DOHH2 (cell line): ENCODE results near the gene ODAD4.

ENCODE experiments used
- H3F3A ChIP-seq: fragments of 200-600 bp; sonication (generic), shearing (Covaris generic); 2 replicates; pipeline ENCODE4 v1.6.0; 2016; ENCODE audit warnings: antibody characterized with exemption, mild to moderate bottlenecking; ENCODE audit not compliant: control insufficient read depth, insufficient read depth
- H3K27ac ChIP-seq: fragments of 200-600 bp; sonication (generic); 2 replicates; pipeline ENCODE4 v1.5.1; 2014; ENCODE audit warnings: low read depth, mild to moderate bottlenecking, low read length, moderate library complexity
- H3K27me3 ChIP-seq: fragments of 200-600 bp; sonication (generic); 2 replicates; pipeline ENCODE4 v1.6.1; 2014; ENCODE audit warnings: mild to moderate bottlenecking, low read length, mixed read lengths; ENCODE audit not compliant: control insufficient read depth
- H3K36me3 ChIP-seq: fragments of 200-600 bp; sonication (generic); 2 replicates; pipeline ENCODE4 v1.6.1; 2014; ENCODE audit warnings: mild to moderate bottlenecking, low read length, moderate library complexity, mixed read lengths; ENCODE audit not compliant: control insufficient read depth
- H3K4me1 ChIP-seq: fragments of 200-600 bp; sonication (generic); 2 replicates; pipeline ENCODE4 v1.6.1; 2014; ENCODE audit warnings: mild to moderate bottlenecking, low read length, mixed read lengths; ENCODE audit not compliant: control insufficient read depth
- H3K4me2 ChIP-seq: fragments of 200-600 bp; sonication (generic); 2 replicates; pipeline ENCODE4 v1.6.0; 2014; ENCODE audit warnings: mild to moderate bottlenecking, low read length, moderate library complexity
- H3K4me3 ChIP-seq: fragments of 200-600 bp; sonication (generic); 2 replicates; pipeline ENCODE4 v1.5.1; 2014; ENCODE audit warnings: mild to moderate bottlenecking, low read length, mixed read lengths
- H3K79me2 ChIP-seq: fragments of 200-600 bp; sonication (generic); 2 replicates; pipeline ENCODE4 v1.6.1; 2014; ENCODE audit warnings: mild to moderate bottlenecking, low read length, mixed read lengths; ENCODE audit not compliant: control insufficient read depth
- H3K9me2 ChIP-seq: fragments of 200-600 bp; sonication (generic); replicated peaks from 2 replicates; pipeline ENCODE4 v1.6.1; 2014; ENCODE audit warnings: mild to moderate bottlenecking, low read length, mixed read lengths; ENCODE audit not compliant: control insufficient read depth
- H3K9me3 ChIP-seq: fragments of 200-600 bp; sonication (generic); 2 replicates; pipeline ENCODE4 v1.6.1; 2014; ENCODE audit warnings: antibody characterized with exemption, low read length, mixed read lengths; ENCODE audit not compliant: control insufficient read depth, insufficient read depth
- H4K20me1 ChIP-seq: fragments of 200-600 bp; sonication (generic); 2 replicates; pipeline ENCODE4 v1.6.0; 2014; ENCODE audit warnings: low read depth, mild to moderate bottlenecking, antibody characterized with exemption, low read length, moderate library complexity; ENCODE audit not compliant: control insufficient read depth, insufficient read depth
- CTCF ChIP-seq: fragments of 200-600 bp; sonication (generic); IDR thresholded peaks from one replicate; pipeline ENCODE4 v1.5.1; 2014; ENCODE audit warnings: antibody characterized with exemption, mild to moderate bottlenecking, low read depth, low read length; ENCODE audit not compliant: poor library complexity, severe bottlenecking
- EZH2phosphoT487 ChIP-seq: fragments of 200-600 bp; sonication (generic); IDR thresholded peaks from 2 replicates; pipeline ENCODE4 v1.6.1; 2017; ENCODE audit warnings: borderline replicate concordance, mild to moderate bottlenecking, antibody characterized with exemption, low read length, moderate library complexity, mixed read lengths

The ODAD4 gene

GRCh38 chr17:41905172-41905571 is 25.2 kb upstream of the ODAD4 start:
- Histone ChIP-seq H3K4me2 (no peak overlapping the region), H3K27me3 (no peaks in the 10 kb centered on the region), H3K4me3 (no peak overlapping the region), H3F3A (no peaks in the 10 kb centered on the region), H3K36me3 (peaks cover 94% of the 10 kb centered on the region), H3K79me2 (no peaks in the 10 kb centered on the region; the same call in 1 of the 2 replicates), H3K27ac (no peak overlapping the region), H4K20me1 (no peaks in the 10 kb centered on the region), H3K9me2 (no peaks in the 10 kb centered on the region), H3K9me3 (no peaks in the 10 kb centered on the region), H3K4me1 (no peaks in the 10 kb centered on the region)
- no peak for TF ChIP-seq CTCF
- no peak for TF ChIP-seq EZH2phosphoT487

GRCh38 chr17:41906465-41907184 is 23.8 kb upstream of the ODAD4 start:
- no peak overlapping the region for H3K4me3 ChIP-seq
- no peak overlapping the region for H3K27ac ChIP-seq
- TF ChIP-seq CTCF (no peak), EZH2phosphoT487 (no peak)
- H3K4me1 ChIP-seq, result no peaks in the 10 kb centered on the region
- H3K27me3 ChIP-seq, result no peaks in the 10 kb centered on the region
- H3K9me2 ChIP-seq, result no peaks in the 10 kb centered on the region
- H4K20me1 ChIP-seq, result no peaks in the 10 kb centered on the region
- H3K9me3 ChIP-seq, result no peaks in the 10 kb centered on the region
- no peaks in the 10 kb centered on the region for H3F3A ChIP-seq
- H3K4me2 ChIP-seq, result no peak overlapping the region
- H3K79me2 ChIP-seq, result peaks cover 13% of the 10 kb centered on the region
- peaks cover 94% of the 10 kb centered on the region for H3K36me3 ChIP-seq

GRCh38 chr17:41907185-41907556 is 23.2 kb upstream of the ODAD4 start:
- TF ChIP-seq EZH2phosphoT487, result no peak
- no peak for TF ChIP-seq CTCF
- Histone ChIP-seq H3K27me3 (no peaks in the 10 kb centered on the region), H3K4me3 (no peak overlapping the region), H3K9me2 (no peaks in the 10 kb centered on the region), H3F3A (no peaks in the 10 kb centered on the region), H3K27ac (no peak overlapping the region), H4K20me1 (no peaks in the 10 kb centered on the region), H3K79me2 (peaks cover 17% of the 10 kb centered on the region), H3K4me1 (no peaks in the 10 kb centered on the region), H3K4me2 (no peak overlapping the region), H3K9me3 (no peaks in the 10 kb centered on the region), H3K36me3 (peaks cover 94% of the 10 kb centered on the region)
